GM21529 (cell line): ENCODE measurements around the gene TCF7.
"Not testable (repeated sequence)": the region's sequence is repeated elsewhere in the genome, so short reads cannot be mapped to it uniquely, and the experiment has no call there.

ENCODE experiments used
- ATAC-seq: cut with Tn5 transposase; IDR thresholded peaks from one replicate; pipeline ENCODE4 v1.9.1; 2021; ENCODE audit not compliant: unreplicated experiment

Gene TCF7

GRCh38 chr5:134143944-134144941, 29.8 kb downstream of the TCF7 start:
- no peak for ATAC-seq

GRCh38 chr5:134145041-134145757, 30.7 kb downstream of the TCF7 start:
- ATAC-seq, result no peak

GRCh38 chr5:134145779-134146581, 31.5 kb downstream of the TCF7 start:
- peak; percentile 62 for ATAC-seq

- no peak for ATAC-seq
Measured at GRCh38 chr5:134146651-134147518, 32.4 kb downstream of the TCF7 start.

GRCh38 chr5:134148316-134148715, 33.8 kb downstream of the TCF7 start:
- ATAC-seq, result no peak

- no peak for ATAC-seq
Measured at GRCh38 chr5:134148986-134149539, 34.6 kb downstream of the TCF7 start.

- no peak for ATAC-seq
Measured at GRCh38 chr5:134149571-134150303, 35.3 kb downstream of the TCF7 start.

- no peak for ATAC-seq
Measured at GRCh38 chr5:134151723-134152122, 37.2 kb downstream of the TCF7 start.

GRCh38 chr5:134152173-134152832, 37.8 kb downstream of the TCF7 start:
- ATAC-seq, result not testable (repeated sequence)

- no peak for ATAC-seq
Measured at GRCh38 chr5:134153241-134153640, 38.8 kb downstream of the TCF7 start.

- no peak for ATAC-seq
Measured at GRCh38 chr5:134153657-134154056, 39.2 kb downstream of the TCF7 start.

GRCh38 chr5:134161513-134162395, 47.3 kb downstream of the TCF7 start:
- no peak for ATAC-seq

- ATAC-seq, result no peak
Measured at GRCh38 chr5:134162592-134162991, 48.1 kb downstream of the TCF7 start.

- no peak for ATAC-seq
Measured at GRCh38 chr5:134171972-134172371, 57.5 kb downstream of the TCF7 start.

GRCh38 chr5:134174841-134175839, 60.7 kb downstream of the TCF7 start:
- ATAC-seq, result no peak

GRCh38 chr5:134175921-134176510, 61.5 kb downstream of the TCF7 start:
- ATAC-seq, result peak; percentile 14
